H1 (cell line): ENCODE measurements around the gene C19orf53. TPM values are rescaled to one million over a fixed set of nuclear protein-coding genes. Genes with fewer than 3 reads are reported as not detected.

Experiments used
- CTCF ChIA-PET: fragments of 300-600 bp; sonication (Branson Sonifier 250); formaldehyde crosslinking; loops from one replicate; lab custom pipeline; 2021; ENCODE audit not compliant: partially characterized antibody; lab: Charles Lee
- POLR2A ChIA-PET: fragments of 300-600 bp; sonication (Branson Sonifier 250); formaldehyde crosslinking; loops from one replicate; lab custom pipeline; 2021; ENCODE audit warnings: inconsistent platforms; ENCODE audit not compliant: partially characterized antibody; lab: Charles Lee
- DNase-seq, 2 experiments: peaks; one replicate each; pipeline versions ENCODE4 v3.0.0 to v3.0.0-alpha.2; 2010 to 2022; ENCODE audit warnings: low spot score in 2 of 2, low read depth in 1 of 2, mixed read lengths in 1 of 2
- FAIRE-seq: peaks from 2 replicates; lab custom pipeline; 2011; peaks lifted over from hg19 to GRCh38; lab: Jason Lieb, UNC
- H2AFZ ChIP-seq: 2 replicates; pipeline ENCODE4 v1.8.1; 2012; ENCODE audit warnings: low read length, inconsistent platforms
- H2AK5ac ChIP-seq: 2 replicates; pipeline ENCODE4 v1.6.1; 2013; ENCODE audit warnings: low read depth, low read length
- H2BK120ac ChIP-seq: replicated peaks from 2 replicates; pipeline ENCODE3; 2013; ENCODE audit warnings: low read depth, low read length, inconsistent platforms
- H2BK12ac ChIP-seq: 2 replicates; pipeline ENCODE4 v1.6.1; 2013; ENCODE audit warnings: low read depth, low read length
- H2BK15ac ChIP-seq: 2 replicates; pipeline ENCODE4 v1.6.1; 2013; ENCODE audit warnings: low read length
- H2BK20ac ChIP-seq: 2 replicates; pipeline ENCODE4 v1.6.1; 2013; ENCODE audit warnings: low read length
- H2BK5ac ChIP-seq: 2 replicates; pipeline ENCODE4 v1.6.1; 2013; ENCODE audit warnings: low read depth, low read length
- H3K14ac ChIP-seq: 2 replicates; pipeline ENCODE4 v1.6.1; 2013; ENCODE audit warnings: inconsistent platforms; ENCODE audit not compliant: insufficient read length
- H3K18ac ChIP-seq: 2 replicates; pipeline ENCODE4 v1.6.1; 2013; ENCODE audit warnings: low read length; ENCODE audit errors: extremely low read depth
- H3K23ac ChIP-seq: 2 replicates; pipeline ENCODE4 v1.6.1; 2013; ENCODE audit warnings: inconsistent platforms; ENCODE audit not compliant: insufficient read length
- H3K23me2 ChIP-seq: 2 replicates; pipeline ENCODE4 v1.6.1; 2013; ENCODE audit warnings: low read depth, low read length
- H3K27ac ChIP-seq: 2 replicates; pipeline ENCODE4 v1.6.1; 2011; ENCODE audit warnings: low read depth, low read length, inconsistent platforms
- H3K27me3 ChIP-seq, 4 experiments: replicated peaks in 1 of 4; 1 replicate in 1 of 4; 2 replicates in 3 of 4; pipeline versions ENCODE4 v1.6.1 to v1.8.1; 2011 to 2013; ENCODE audit warnings: low read length in 3 of 4, mild to moderate bottlenecking in 3 of 4, inconsistent platforms in 2 of 4, mixed read lengths in 2 of 4, moderate library complexity in 1 of 4; ENCODE audit not compliant: control insufficient read depth in 3 of 4, insufficient read depth in 3 of 4; ENCODE audit errors: extremely low read depth in 1 of 4
- H3K36me3 ChIP-seq, 4 experiments: 2 replicates each; pipeline versions ENCODE4 v1.6.1 to v1.8.1; 2011 to 2013; ENCODE audit warnings: mild to moderate bottlenecking in 4 of 4, low read length in 3 of 4, moderate library complexity in 2 of 4, control low read depth in 1 of 4, inconsistent platforms in 1 of 4; ENCODE audit not compliant: insufficient read depth in 4 of 4, control insufficient read depth in 2 of 4
- H3K4ac ChIP-seq: replicated peaks from 2 replicates; pipeline ENCODE3; 2013; ENCODE audit warnings: low read length, low read depth, mixed read lengths, inconsistent platforms; ENCODE audit not compliant: insufficient read length
- H3K4me1 ChIP-seq, 4 experiments: replicated peaks in 1 of 4; 1 replicate in 1 of 4; 2 replicates in 3 of 4; pipeline versions ENCODE4 v1.6.1 to v1.8.1; 2011 to 2013; ENCODE audit warnings: low read length in 3 of 4, inconsistent platforms in 2 of 4, mixed read lengths in 1 of 4; ENCODE audit not compliant: insufficient read depth in 4 of 4, control insufficient read depth in 3 of 4
- H3K4me2 ChIP-seq, 2 experiments: 2 replicates each; pipeline versions ENCODE4 v1.6.1 to v1.8.1; 2011 to 2013; ENCODE audit warnings: low read depth in 2 of 2, low read length in 2 of 2, control low read depth in 1 of 2, inconsistent platforms in 1 of 2, mild to moderate bottlenecking in 1 of 2; ENCODE audit not compliant: insufficient read depth in 1 of 2
- H3K4me3 ChIP-seq, 4 experiments: fragments of 200-600, 300-600 bp in 1 of 4; sonication (generic), shearing (Covaris generic), sonication (Bioruptor Twin) in 1 of 4; 2 replicates each; pipeline versions ENCODE4 v1.5.1 to v1.8.1; 2011 to 2016; ENCODE audit warnings: low read length in 4 of 4, low read depth in 3 of 4, control low read depth in 2 of 4, inconsistent platforms in 2 of 4, mild to moderate bottlenecking in 2 of 4, mixed read lengths in 1 of 4, moderate library complexity in 1 of 4; ENCODE audit not compliant: insufficient read depth in 2 of 4; ENCODE audit errors: extremely low read depth in 1 of 4
- H3K56ac ChIP-seq: replicated peaks from 2 replicates; pipeline ENCODE3; 2013; ENCODE audit warnings: low read depth, mild to moderate bottlenecking, mixed read lengths, low read length, inconsistent platforms; ENCODE audit not compliant: insufficient read length
- H3K79me1 ChIP-seq: 2 replicates; pipeline ENCODE4 v1.6.1; 2013; ENCODE audit warnings: low read depth, low read length, control low read depth
- H3K79me2 ChIP-seq, 2 experiments: 2 replicates each; pipeline versions ENCODE4 v1.6.1 to v1.8.1; 2012 to 2013; ENCODE audit warnings: low read length in 2 of 2, mild to moderate bottlenecking in 2 of 2, inconsistent platforms in 1 of 2; ENCODE audit not compliant: insufficient read depth in 2 of 2, control insufficient read depth in 1 of 2
- H3K9ac ChIP-seq, 4 experiments: replicated peaks in 1 of 4; 1 replicate in 1 of 4; 2 replicates in 3 of 4; pipeline versions ENCODE4 v1.6.1 to v1.8.1; 2011 to 2013; ENCODE audit warnings: low read depth in 3 of 4, low read length in 3 of 4, control low read depth in 2 of 4, mild to moderate bottlenecking in 2 of 4, moderate library complexity in 2 of 4, inconsistent platforms in 1 of 4; ENCODE audit errors: extremely low read depth in 1 of 4
- H3K9me3 ChIP-seq, 2 experiments: 2 replicates each; pipeline versions ENCODE4 v1.6.1 to v1.8.1; 2012 to 2013; ENCODE audit warnings: mild to moderate bottlenecking in 2 of 2, moderate library complexity in 2 of 2, control low read depth in 1 of 2, inconsistent platforms in 1 of 2, low read depth in 1 of 2, low read length in 1 of 2, mixed read lengths in 1 of 2; ENCODE audit not compliant: insufficient read depth in 2 of 2
- H4K20me1 ChIP-seq, 2 experiments: replicated peaks in 1 of 2; 2 replicates each; pipeline versions ENCODE3 to v1.8.1; 2011 to 2013; ENCODE audit warnings: inconsistent platforms in 2 of 2, low read length in 2 of 2, mild to moderate bottlenecking in 1 of 2; ENCODE audit not compliant: insufficient read depth in 2 of 2, control insufficient read depth in 1 of 2
- H4K5ac ChIP-seq: 2 replicates; pipeline ENCODE4 v1.6.1; 2013; ENCODE audit warnings: low read length, low read depth, mixed read lengths, inconsistent platforms; ENCODE audit not compliant: insufficient read length
- H4K8ac ChIP-seq: 2 replicates; pipeline ENCODE4 v1.8.0; 2013; ENCODE audit warnings: mild to moderate bottlenecking, moderate library complexity, low read length, inconsistent platforms; ENCODE audit not compliant: insufficient read depth; ENCODE audit errors: extremely low read depth
- H4K91ac ChIP-seq: replicated peaks from 2 replicates; pipeline ENCODE3; 2013; ENCODE audit warnings: low read length, mixed read lengths, inconsistent platforms; ENCODE audit not compliant: insufficient read length
- CBX8 ChIP-seq: fragments of 300-800, 300-1000 bp; sonication (generic); IDR thresholded peaks from 2 replicates; pipeline ENCODE4 v1.7.1; 2016; ENCODE audit warnings: low read depth, low read length, borderline replicate concordance
- E2F6 ChIP-seq: IDR thresholded peaks from 2 replicates; pipeline ENCODE4 v1.6.1; 2012; ENCODE audit warnings: inconsistent platforms
- EGR1 ChIP-seq: IDR thresholded peaks from 2 replicates; pipeline ENCODE4 v1.6.1; 2011; ENCODE audit warnings: low read depth, low read length, borderline replicate concordance
- EP300 ChIP-seq, 2 experiments: IDR thresholded peaks; 1 replicate in 1 of 2; 2 replicates in 1 of 2; pipeline ENCODE4 v1.6.1; 2011 to 2012; ENCODE audit warnings: low read depth in 2 of 2, low read length in 2 of 2, mild to moderate bottlenecking in 2 of 2, borderline replicate concordance in 1 of 2, inconsistent platforms in 1 of 2, moderate library complexity in 1 of 2
- FOSL1 ChIP-seq: IDR thresholded peaks from 2 replicates; pipeline ENCODE4 v1.6.1; 2011; ENCODE audit warnings: mild to moderate bottlenecking, low read depth, low read length, moderate library complexity; ENCODE audit not compliant: insufficient read depth
- MAFK ChIP-seq: IDR thresholded peaks from 2 replicates; pipeline ENCODE4 v1.6.1; 2012; ENCODE audit warnings: low read depth, mild to moderate bottlenecking, improper control_type of control experiment, low read length
- POU5F1 ChIP-seq: IDR thresholded peaks from 2 replicates; pipeline ENCODE4 v1.6.1; 2011; ENCODE audit warnings: low read depth, mild to moderate bottlenecking, low read length, moderate library complexity
- SIX5 ChIP-seq: IDR thresholded peaks from 2 replicates; pipeline ENCODE4 v1.6.1; 2011; ENCODE audit warnings: mild to moderate bottlenecking, low read depth, low read length
- SP4 ChIP-seq: IDR thresholded peaks from 2 replicates; pipeline ENCODE4 v1.6.1; 2012; ENCODE audit warnings: low read length, inconsistent platforms
- SUZ12 ChIP-seq: fragments of 200-600 bp; sonication (generic); IDR thresholded peaks from 2 replicates; pipeline ENCODE4 v1.6.1; 2012; ENCODE audit warnings: mild to moderate bottlenecking, inconsistent platforms, low read length, moderate library complexity, mixed read lengths
- WGBS, 2 experiments: shearing (Covaris generic) in 1 of 2; methylation state at CpG; one replicate each; pipeline versions ENCODE4 v1.1.6 to v1.1.7; 2013 to 2015; ENCODE audit warnings: low lambda C conversion rate in 2 of 2, mixed read lengths in 2 of 2, inconsistent platforms in 1 of 2, low coverage in 1 of 2, missing lambda C conversion rate in 1 of 2; ENCODE audit not compliant: insufficient replicate concordance in 2 of 2, insufficient coverage in 1 of 2, insufficient read length in 1 of 2; ENCODE audit errors: extremely low coverage in 1 of 2, missing lambda C conversion rate in 1 of 2; 5-methylcytosine and 5-hydroxymethylcytosine counted together
- polyA plus RNA-seq, 7 experiments: library from polyadenylated mRNA; depleted of rRNA in 3 of 7; stranded (reverse) in 5 of 7; unstranded in 2 of 7; fragments of >200 nt in 5 of 7; fragments of 200-250 nt in 2 of 7; gene quantifications; 1 replicate in 5 of 7; 2 replicates in 1 of 7; 4 replicates in 1 of 7; pipeline versions ENCODE4 v1.2.1 to v1.2.3, GENCODE V29; 2011 to 2013; ENCODE audit warnings: missing spikeins in 2 of 7, mixed read lengths in 2 of 7
- total RNA-seq: library from RNA; stranded (reverse); fragmentation: NEBNext Ultra II Directional; extraction: Animal tissue kit (Norgen Biotek cat#: 25700); gene quantifications from 2 replicates; pipeline ENCODE4 v1.2.1, GENCODE V29; 2021

Gene C19orf53
- total and polyA plus RNA-seq, 2 of the 8 experiments (the other 6 are each of a cell fraction or from before 2014, with no cell fraction given): 104 to 169 TPM

GRCh38 chr19:13762635-13763235 is 11.5 kb upstream of the C19orf53 start:
- POLR2A ChIA-PET: interaction anchor here (1.6 to 6.7 kb wide), 2 partner anchors 11 to 63 kb away, joined by 3 to 39 read pairs; partner anchors contain the start of gene C19orf53
- H3K18ac ChIP-seq: no peak overlapping the region
- no peak overlapping the region for H2BK5ac ChIP-seq
- peaks cover 7% of the 10 kb centered on the region; the same call in 1 of the 2 replicates for H3K23me2 ChIP-seq
- H2AK5ac ChIP-seq: no peak overlapping the region
- H4K8ac ChIP-seq: no peak overlapping the region
- H3K79me2 ChIP-seq: no peaks in the 10 kb centered on the region
- H2BK15ac ChIP-seq: no peak overlapping the region
- H4K20me1 ChIP-seq: no peaks in the 10 kb centered on the region
- no peaks in the 10 kb centered on the region; a peak in 1 of 7 replicates for H3K27me3 ChIP-seq
- no peak overlapping the region for H3K27ac ChIP-seq
- no peak overlapping the region for H4K91ac ChIP-seq
- no peak overlapping the region for H2AFZ ChIP-seq
- no peak overlapping the region for H3K56ac ChIP-seq
- no peak overlapping the region for H2BK120ac ChIP-seq
- no peak overlapping the region for H2BK20ac ChIP-seq
- no peak overlapping the region for H3K4me2 ChIP-seq
- no peaks in the 10 kb centered on the region for H3K9me3 ChIP-seq
- no peak overlapping the region for H2BK12ac ChIP-seq
- H3K4me3 ChIP-seq: no peak overlapping the region
- no peak overlapping the region for H3K4ac ChIP-seq
- DNase-seq: peak in 1 of 2 experiments; percentile 46
- no peak overlapping the region for H3K9ac ChIP-seq
- no peak overlapping the region for H3K23ac ChIP-seq
- H3K4me1 ChIP-seq: peaks cover 0 to 9% (median 2%) of the 10 kb centered on the region in 4 experiments; a peak in 3 of 7 replicates
- H3K36me3 ChIP-seq: peaks cover 0 to 39% (median 10%) of the 10 kb centered on the region in 4 experiments; a peak in 6 of 8 replicates
- FAIRE-seq: no peak
- H3K79me1 ChIP-seq: no peaks in the 10 kb centered on the region
- CTCF ChIA-PET: interaction anchor here (0.5 to 0.8 kb wide), 4 partner anchors 13 to 372 kb away, joined by 3 to 5 read pairs (median 3); no protein-coding TSS in a partner anchor
- WGBS, 2 experiments: 93% methylated on average over 38 of the region's 42 CpGs; no CpG with 5 or more reads in 1 of the 2 experiments
- no peak overlapping the region for H4K5ac ChIP-seq
- H3K14ac ChIP-seq: no peak overlapping the region
- no peak for TF ChIP-seq SP4
- TF ChIP-seq MAFK: no peak
- no peak for TF ChIP-seq FOSL1
- no peak for TF ChIP-seq CBX8
- no peak for TF ChIP-seq EGR1
- TF ChIP-seq POU5F1: no peak
- TF ChIP-seq SIX5: no peak
- TF ChIP-seq EP300 (IDR thresholded peaks at IDR 0.05; ENCODE audit: borderline replicate concordance in 1 of 2, low read depth in 2 of 2, low read length in 2 of 2): no peak
- no peak for TF ChIP-seq SUZ12
- no peak for TF ChIP-seq E2F6
